ENCODE results near the gene STRADB. TPM values are rescaled to one million over a fixed set of nuclear protein-coding genes. Genes with fewer than 3 reads are reported as not detected.
"Not testable (repeated sequence)": the region's sequence is repeated elsewhere in the genome, so short reads cannot be mapped to it uniquely, and the experiment has no call there.

STRADB gene
- total RNA-seq, 2 donors from 2014 or later: 11.8 to 21.3 TPM

DNA sequence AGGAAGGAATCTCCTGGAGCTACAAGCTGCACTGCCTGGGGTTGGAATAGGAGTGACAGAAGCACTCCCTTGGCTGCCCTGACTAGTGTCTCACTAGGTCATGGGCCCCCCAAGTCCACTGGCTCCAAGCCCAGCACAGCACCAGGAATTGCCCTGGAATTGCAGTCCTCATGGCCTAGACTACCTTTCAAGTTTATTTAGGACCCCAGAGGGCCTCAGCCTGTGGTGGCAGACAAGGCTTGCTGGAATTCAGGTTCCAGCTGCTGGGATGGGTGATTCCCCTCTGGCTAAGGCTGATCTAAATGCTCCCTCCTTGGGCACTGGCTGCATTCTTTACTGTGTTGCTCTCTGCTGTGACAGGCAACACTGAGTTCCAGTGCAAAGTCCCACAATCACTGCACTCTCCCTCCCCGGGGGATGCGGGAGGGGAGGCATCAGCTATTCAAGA is 14.0 kb downstream of the STRADB start:
- Mint-ChIP-seq H3K4me1 (ENCODE audit: low read depth in 2 of 2) (no peaks in the 10 kb centered on the region), H3K36me3 (peaks cover 23% of the 10 kb centered on the region), H3K27me3 (no peaks in the 10 kb centered on the region), H3K9me3 (no peaks in the 10 kb centered on the region), H3K4me3 (no peak overlapping the region), H3K27ac (no peak overlapping the region)
- ATAC-seq (no peak), DNase-seq (ENCODE audit: low spot score) (no peak)

DNA sequence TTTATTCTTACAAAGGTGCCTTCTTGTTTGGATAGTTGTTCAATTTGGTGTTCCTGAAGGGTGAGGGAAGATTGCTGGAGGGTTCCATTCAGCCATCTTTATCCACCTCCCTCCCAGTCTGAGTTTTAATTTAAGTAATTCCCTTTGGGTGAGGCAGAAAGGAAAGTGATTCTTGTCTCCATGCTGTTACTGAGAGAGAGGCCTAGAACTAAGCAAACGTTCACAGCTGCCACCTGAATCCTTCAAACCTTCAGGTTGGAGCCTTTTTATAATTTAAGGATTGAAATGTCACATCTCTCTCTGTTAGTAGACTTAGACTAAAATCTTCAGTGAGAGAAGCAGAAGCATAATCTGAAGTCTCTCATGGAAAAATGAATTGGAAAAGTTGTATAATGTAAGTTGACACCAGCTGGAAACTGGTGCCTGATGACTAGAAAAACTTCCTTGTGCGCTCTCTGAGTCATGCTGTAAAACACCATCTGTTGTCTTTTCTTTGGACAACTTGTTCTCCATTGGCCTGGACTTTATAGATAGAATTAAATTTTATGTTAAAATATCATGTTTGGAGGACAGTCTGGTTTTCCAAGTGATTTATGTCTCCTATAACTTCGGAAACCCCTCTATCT is 14.6 kb downstream of the STRADB start:
- Mint-ChIP-seq H3K9me3 (no peaks in the 10 kb centered on the region), H3K36me3 (peaks cover 26% of the 10 kb centered on the region), H3K27me3 (no peaks in the 10 kb centered on the region), H3K4me1 (ENCODE audit: low read depth in 2 of 2) (no peaks in the 10 kb centered on the region), H3K27ac (no peak overlapping the region), H3K4me3 (no peak overlapping the region)
- DNase-seq (ENCODE audit: low spot score): no peak
- no peak for ATAC-seq

DNA sequence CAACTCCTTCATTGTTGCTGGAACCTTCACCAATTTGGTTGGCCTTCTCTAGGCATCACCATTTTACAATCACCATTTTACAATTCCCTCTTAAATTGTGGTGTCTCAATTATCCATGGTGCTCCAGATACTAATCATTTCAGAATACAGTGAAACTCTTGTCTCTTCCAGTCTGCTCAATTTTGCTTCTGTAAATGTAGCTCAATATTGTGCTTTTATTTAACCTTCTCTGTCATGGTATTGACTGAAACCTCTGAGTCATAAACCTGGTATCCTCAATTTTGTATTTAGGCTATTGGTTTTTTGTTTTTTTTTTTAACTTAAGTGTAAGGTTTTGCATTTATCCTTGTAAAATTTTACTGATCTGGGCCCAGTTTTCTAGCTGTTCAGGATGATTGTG is 16.1 kb downstream of the STRADB start:
- H3K9me3 Mint-ChIP-seq: no peaks in the 10 kb centered on the region
- peaks cover 0 to 4% of the 10 kb centered on the region in 2 donors for H3K4me1 Mint-ChIP-seq (ENCODE audit: low read depth in 2 of 2)
- ATAC-seq: no peak
- H3K4me3 Mint-ChIP-seq: no peak overlapping the region
- no peak for DNase-seq (ENCODE audit: low spot score)
- H3K36me3 Mint-ChIP-seq: peaks cover 12% of the 10 kb centered on the region
- no peaks in the 10 kb centered on the region for H3K27me3 Mint-ChIP-seq
- H3K27ac Mint-ChIP-seq: no peak overlapping the region

DNA sequence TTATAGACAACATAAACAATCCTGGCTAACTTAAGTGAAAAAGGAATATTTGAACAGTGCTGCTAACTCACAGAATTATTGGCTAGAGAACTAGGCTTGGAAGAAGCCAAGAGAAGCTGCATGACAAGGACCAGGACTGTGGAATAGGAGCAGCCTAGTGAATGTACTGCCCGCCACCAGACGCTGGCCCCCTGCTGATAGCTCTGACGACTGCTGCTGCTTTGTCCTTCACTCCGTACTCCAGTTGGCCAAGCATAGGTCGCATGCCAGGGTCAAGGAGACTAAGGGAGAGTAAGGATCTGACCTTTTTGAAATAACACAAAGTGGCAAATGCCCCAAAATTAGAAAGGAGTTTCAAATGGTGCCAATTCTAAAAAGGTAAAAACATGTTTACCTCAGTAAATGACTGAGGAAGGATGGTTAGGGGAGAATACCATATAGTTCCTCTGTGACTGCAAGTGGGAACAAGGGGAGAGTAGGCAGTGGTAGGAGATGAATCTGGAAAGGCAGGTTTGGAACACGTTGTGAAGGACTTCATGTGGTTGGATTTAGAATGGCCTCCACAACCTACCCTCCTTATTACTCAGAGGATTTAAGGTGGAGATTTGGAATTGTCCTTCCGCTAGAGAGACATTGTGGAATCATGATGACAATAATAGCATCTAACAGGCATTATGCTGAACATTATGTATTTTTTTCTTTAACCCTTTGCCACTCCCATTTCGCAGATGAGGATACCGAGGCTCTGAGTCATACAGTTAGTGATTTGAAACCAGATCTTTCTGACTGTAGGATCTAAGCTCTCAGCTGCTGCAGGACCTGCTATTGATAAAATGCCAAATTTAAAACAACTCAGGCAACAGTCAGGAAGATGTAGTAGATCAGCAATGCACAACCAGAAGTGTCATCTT is 19.5 kb downstream of the STRADB start:
- ATAC-seq (no peak), DNase-seq (ENCODE audit: low spot score) (no peak)
- no peaks in the 10 kb centered on the region for H3K9me3 Mint-ChIP-seq
- no peaks in the 10 kb centered on the region for H3K27me3 Mint-ChIP-seq
- peaks cover 0 to 4% of the 10 kb centered on the region in 2 donors for H3K4me1 Mint-ChIP-seq (ENCODE audit: low read depth in 2 of 2)
- H3K27ac Mint-ChIP-seq: no peak overlapping the region
- peaks cover 20% of the 10 kb centered on the region for H3K36me3 Mint-ChIP-seq
- H3K4me3 Mint-ChIP-seq: no peak overlapping the region

DNA sequence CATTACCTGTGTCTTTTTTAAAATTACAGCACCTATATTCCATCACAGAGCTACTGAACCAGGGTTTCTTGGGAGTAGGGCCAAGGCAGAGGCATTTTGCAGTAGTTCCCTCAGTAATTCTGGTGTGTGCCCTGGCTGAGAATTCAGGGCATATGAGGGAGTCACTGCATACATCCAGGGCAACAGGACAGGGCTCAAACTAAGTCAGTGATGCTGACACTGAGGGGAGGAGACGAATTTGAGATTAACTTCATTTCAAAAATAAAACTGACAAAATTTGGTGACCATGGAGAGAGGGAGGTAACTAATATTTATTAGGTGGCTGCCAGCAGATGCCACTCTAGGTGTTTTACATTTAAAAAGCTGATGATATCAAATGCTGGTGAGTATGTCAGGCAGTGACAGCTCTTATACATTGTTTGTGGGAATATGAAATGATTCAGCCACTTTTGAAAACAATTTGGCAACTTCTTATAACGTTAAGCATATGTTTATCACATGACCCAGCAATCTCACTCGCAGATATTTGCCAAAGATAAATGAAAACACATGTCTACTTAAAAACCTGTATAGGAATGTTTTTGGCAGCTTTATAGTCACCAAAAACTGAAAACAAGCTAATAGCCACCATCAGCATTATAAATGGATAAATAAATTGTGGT is 20.3 kb downstream of the STRADB start:
- Mint-ChIP-seq H3K36me3 (peaks cover 20% of the 10 kb centered on the region), H3K4me1 (ENCODE audit: low read depth in 2 of 2) (peaks cover 0 to 4% of the 10 kb centered on the region in 2 donors), H3K27me3 (no peaks in the 10 kb centered on the region), H3K4me3 (no peak overlapping the region), H3K27ac (no peak overlapping the region), H3K9me3 (no peaks in the 10 kb centered on the region)
- DNase-seq (ENCODE audit: low spot score) (no peak), ATAC-seq (no peak)

DNA sequence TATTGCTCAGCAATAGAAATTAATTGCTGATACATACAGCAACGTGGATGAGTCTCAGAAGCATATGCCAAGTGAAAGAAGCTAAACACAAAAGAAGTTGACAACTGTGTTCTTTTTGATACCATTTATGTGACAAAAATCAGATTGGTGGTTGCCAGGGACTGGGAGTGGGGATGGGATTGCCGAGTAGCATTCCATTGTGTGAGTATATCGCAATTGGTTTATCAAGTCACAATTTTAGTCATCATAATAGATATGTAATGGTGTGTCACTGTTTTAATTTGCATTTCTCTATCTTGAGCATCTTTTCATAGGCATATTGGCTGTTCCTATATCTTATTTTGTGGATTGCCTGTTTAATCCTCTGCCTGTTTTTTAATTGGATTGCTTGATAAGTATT is 20.9 kb downstream of the STRADB start:
- Mint-ChIP-seq H3K36me3 (peaks cover 20% of the 10 kb centered on the region), H3K4me1 (ENCODE audit: low read depth in 2 of 2) (peaks cover 0 to 4% of the 10 kb centered on the region in 2 donors), H3K27me3 (no peaks in the 10 kb centered on the region), H3K4me3 (no peak overlapping the region), H3K27ac (no peak overlapping the region), H3K9me3 (no peaks in the 10 kb centered on the region)
- ATAC-seq (no peak), DNase-seq (ENCODE audit: low spot score) (no peak)

DNA sequence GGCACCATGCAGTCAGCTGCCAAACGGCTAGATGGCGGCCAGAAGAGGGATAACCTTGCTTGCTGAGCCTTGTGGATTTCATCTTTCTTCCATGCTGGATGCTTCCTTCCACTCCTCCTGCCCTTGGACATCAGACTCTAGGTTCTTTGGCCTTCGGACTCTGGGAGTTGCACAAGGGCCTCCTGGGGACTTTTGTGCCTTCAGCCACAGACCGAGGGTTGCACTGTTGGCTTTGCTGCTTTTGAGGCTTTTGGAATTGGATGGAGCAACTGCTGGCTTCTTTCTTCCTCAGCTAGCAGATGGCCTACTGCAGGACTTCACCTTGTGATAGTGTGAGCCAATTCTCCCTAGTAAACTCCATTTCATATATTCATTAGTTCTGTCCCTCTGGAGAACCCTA is 31.0 kb downstream of the STRADB start:
- no peak overlapping the region for H3K27ac Mint-ChIP-seq
- DNase-seq (ENCODE audit: low spot score) (no peak), ATAC-seq (no peak)
- no peaks in the 10 kb centered on the region for H3K9me3 Mint-ChIP-seq
- peaks cover 7% of the 10 kb centered on the region for H3K36me3 Mint-ChIP-seq
- no peak overlapping the region for H3K4me3 Mint-ChIP-seq
- H3K4me1 Mint-ChIP-seq (ENCODE audit: low read depth in 2 of 2): no peaks in the 10 kb centered on the region
- peaks cover 3 to 8% of the 10 kb centered on the region in 2 donors for H3K27me3 Mint-ChIP-seq

DNA sequence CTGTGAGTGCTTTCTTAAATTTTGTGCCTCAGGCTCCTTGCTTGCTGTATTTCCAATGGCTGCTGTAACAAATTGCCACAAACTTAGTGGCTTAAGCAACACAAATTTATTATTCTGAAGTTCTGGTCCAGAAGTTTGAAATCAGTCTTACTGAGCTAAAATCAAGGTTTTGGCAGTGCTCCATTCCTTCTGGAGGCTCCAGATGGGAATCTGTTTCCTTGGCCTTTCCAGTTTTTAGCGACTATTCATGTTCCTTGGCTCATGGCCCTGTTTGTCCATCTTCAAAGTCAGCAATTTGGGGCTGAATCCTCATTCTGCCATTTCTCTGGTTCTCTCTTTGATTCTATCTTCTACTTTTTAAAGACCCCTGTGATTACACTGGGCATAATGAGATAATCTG is 31.8 kb downstream of the STRADB start:
- Mint-ChIP-seq H3K4me3 (no peak overlapping the region), H3K9me3 (no peaks in the 10 kb centered on the region), H3K27me3 (peaks cover 3 to 8% of the 10 kb centered on the region in 2 donors), H3K36me3 (peaks cover 7% of the 10 kb centered on the region), H3K4me1 (ENCODE audit: low read depth in 2 of 2) (no peaks in the 10 kb centered on the region), H3K27ac (no peak overlapping the region)
- no peak for ATAC-seq
- DNase-seq (ENCODE audit: low spot score): no peak

DNA sequence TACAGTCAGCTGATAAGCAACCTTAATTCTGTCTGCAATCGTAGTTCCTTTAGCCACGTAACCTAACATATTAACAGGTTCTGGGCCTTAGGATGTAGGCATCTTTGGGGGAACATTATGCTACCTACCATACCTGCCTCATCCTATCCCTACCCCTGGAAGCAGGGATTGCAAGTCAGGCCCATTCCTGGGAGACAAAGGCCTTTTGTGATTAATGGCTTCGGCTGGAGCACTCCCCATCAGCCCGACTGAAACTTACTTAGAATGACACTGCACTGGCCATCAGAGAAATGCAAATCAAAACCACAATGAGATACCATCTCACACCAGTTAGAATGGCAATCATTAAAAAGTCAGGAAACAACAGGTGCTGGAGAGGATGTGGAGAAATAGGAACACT is 32.2 kb downstream of the STRADB start:
- ATAC-seq, H3K4me3 Mint-ChIP-seq: not testable (repeated sequence)

DNA sequence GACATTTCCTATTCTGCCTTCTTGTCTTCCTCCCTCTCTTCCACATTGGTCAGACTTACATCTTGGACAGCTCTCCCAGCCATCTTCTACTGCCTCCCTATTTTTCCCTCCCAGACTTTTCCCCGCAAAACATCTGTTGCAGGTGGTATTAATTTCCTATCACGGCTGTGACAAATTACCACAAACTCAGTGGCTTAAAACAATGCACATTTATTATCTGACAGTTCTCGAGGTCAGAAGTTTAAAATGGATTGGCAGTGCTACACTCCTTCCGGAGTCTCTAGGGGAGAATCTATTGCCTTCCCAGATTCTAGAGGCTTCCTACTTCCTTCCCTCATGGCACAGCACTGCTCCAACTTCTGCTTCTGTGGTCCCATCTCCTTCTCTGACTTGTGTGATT is 33.3 kb downstream of the STRADB start:
- Mint-ChIP-seq H3K4me3 (no peak overlapping the region), H3K9me3 (no peaks in the 10 kb centered on the region), H3K4me1 (ENCODE audit: low read depth in 2 of 2) (no peaks in the 10 kb centered on the region), H3K27ac (no peak overlapping the region), H3K36me3 (peaks cover 7% of the 10 kb centered on the region), H3K27me3 (peaks cover 3 to 8% of the 10 kb centered on the region in 2 donors)
- DNase-seq (ENCODE audit: low spot score) (no peak), ATAC-seq (no peak)

More for the DNA sequence above, 32.2 kb downstream of the STRADB start:
- not testable (repeated sequence) for H3K9me3 Mint-ChIP-seq; H3K27ac Mint-ChIP-seq; DNase-seq (ENCODE audit: low spot score); H3K4me1 Mint-ChIP-seq (ENCODE audit: low read depth in 2 of 2); H3K27me3 Mint-ChIP-seq; H3K36me3 Mint-ChIP-seq

DNA sequence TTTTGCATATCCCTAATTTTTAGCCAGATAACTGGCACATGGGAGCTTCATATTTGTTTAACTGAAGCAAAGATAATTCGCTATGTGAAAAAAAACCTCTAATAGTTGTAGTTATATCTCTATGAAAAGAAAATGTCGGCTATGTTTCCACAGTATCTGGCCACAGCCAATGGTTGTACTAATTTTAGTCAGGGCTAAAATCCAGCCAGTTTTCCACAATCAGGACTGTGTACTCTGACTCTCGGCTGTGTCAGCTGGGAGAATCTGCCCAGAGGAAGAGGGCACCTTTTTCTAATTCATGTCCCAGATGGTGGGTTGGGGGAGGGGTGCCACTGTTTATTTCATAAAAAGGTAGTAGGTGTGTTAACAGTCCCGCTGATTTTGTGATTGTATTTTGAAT is 38.8 kb downstream of the STRADB start:
- Mint-ChIP-seq H3K4me1 (ENCODE audit: low read depth in 2 of 2) (no peaks in the 10 kb centered on the region), H3K9me3 (no peaks in the 10 kb centered on the region), H3K27me3 (peaks cover 2 to 10% of the 10 kb centered on the region in 2 donors), H3K36me3 (peaks cover under 1% of the 10 kb centered on the region), H3K27ac (no peak overlapping the region), H3K4me3 (no peak overlapping the region)
- ATAC-seq (no peak), DNase-seq (ENCODE audit: low spot score) (no peak)

DNA sequence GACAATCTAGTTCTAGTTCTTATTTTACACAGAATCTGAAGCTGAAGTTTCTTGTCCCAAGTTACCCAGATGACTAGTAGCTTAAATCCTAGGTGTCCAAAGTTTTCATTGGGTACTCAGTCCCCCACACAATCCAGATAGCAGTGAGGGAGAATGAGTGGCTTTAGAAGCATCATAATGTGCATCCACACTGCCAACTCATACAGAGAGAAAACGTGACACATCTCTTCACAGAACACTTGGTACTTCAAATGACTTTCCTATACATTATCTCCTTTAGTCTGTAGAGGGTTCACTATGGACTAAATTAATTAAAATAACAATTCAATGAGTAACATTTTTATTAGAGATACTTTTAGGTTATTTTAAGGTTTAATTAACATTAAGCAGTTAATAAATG is 45.2 kb downstream of the STRADB start:
- ATAC-seq: peak in 1 of 2 donors; percentile 56
- H3K4me1 Mint-ChIP-seq (ENCODE audit: low read depth in 2 of 2): no peaks in the 10 kb centered on the region
- H3K27ac Mint-ChIP-seq: no peak overlapping the region
- no peak overlapping the region for H3K4me3 Mint-ChIP-seq
- no peaks in the 10 kb centered on the region for H3K36me3 Mint-ChIP-seq
- DNase-seq (ENCODE audit: low spot score): no peak
- H3K27me3 Mint-ChIP-seq: peaks cover 5 to 15% of the 10 kb centered on the region in 2 donors
- H3K9me3 Mint-ChIP-seq: no peaks in the 10 kb centered on the region

DNA sequence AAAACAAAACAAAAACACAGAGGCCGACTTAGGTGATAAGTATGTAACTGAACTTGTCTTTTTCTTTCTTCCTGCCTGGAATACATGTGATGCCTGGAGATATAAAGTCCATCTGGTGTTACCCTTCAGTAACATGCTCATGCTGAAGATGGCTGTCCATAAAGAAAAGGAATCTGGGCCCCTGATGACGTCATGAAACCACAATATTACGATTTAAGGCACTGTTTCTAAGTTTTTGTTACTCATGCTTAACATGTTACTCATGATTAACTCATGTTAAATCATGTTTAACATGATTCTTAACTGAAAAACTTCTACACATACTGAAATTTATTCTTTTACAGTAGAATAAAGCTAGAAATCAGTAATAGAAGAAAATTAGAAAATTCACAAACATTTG is 49.0 kb downstream of the STRADB start:
- H3K4me3 Mint-ChIP-seq: no peak overlapping the region
- no peaks in the 10 kb centered on the region for H3K4me1 Mint-ChIP-seq (ENCODE audit: low read depth in 2 of 2)
- H3K27ac Mint-ChIP-seq: no peak overlapping the region
- DNase-seq (ENCODE audit: low spot score): no peak
- peaks cover 7% of the 10 kb centered on the region for H3K9me3 Mint-ChIP-seq
- H3K27me3 Mint-ChIP-seq: peaks cover 10 to 18% of the 10 kb centered on the region in 2 donors
- ATAC-seq: no peak
- peaks cover 21% of the 10 kb centered on the region for H3K36me3 Mint-ChIP-seq

DNA sequence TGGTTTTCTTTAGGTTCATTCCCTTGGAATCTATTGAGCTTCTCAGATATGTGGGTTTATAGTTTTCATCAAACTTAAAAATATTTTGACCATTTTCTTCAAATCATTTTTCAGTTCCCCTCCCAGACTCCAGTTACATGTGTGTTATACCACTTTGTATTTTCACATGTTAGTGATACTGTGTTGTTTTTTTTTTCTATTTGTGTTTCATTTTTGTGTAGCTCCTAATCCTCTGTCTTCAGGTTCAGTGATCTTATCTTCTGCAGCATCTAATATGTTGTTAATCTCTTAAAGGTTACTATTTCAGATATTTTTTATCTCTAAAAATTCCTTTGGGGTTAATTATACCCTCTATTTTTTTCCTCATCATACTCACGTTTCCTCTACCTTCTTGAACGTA is 51.2 kb downstream of the STRADB start:
- Mint-ChIP-seq H3K9me3 (peaks cover 7% of the 10 kb centered on the region), H3K4me3 (no peak overlapping the region), H3K27ac (no peak overlapping the region), H3K36me3 (peaks cover 21% of the 10 kb centered on the region), H3K4me1 (ENCODE audit: low read depth in 2 of 2) (no peaks in the 10 kb centered on the region), H3K27me3 (peaks cover 6 to 14% of the 10 kb centered on the region in 2 donors)
- no peak for DNase-seq (ENCODE audit: low spot score)
- ATAC-seq: no peak
